Measurements from ENCODE around the gene TAF15. TPM values are rescaled to one million over a fixed set of nuclear protein-coding genes. Genes with fewer than 3 reads are reported as not detected.

TAF15 gene
- total and polyA plus RNA-seq, 2 of the 13 experiments (the other 11 are each of a cell fraction or from before 2014, with no cell fraction given) = 25.2 to 26.5 TPM

DNA sequence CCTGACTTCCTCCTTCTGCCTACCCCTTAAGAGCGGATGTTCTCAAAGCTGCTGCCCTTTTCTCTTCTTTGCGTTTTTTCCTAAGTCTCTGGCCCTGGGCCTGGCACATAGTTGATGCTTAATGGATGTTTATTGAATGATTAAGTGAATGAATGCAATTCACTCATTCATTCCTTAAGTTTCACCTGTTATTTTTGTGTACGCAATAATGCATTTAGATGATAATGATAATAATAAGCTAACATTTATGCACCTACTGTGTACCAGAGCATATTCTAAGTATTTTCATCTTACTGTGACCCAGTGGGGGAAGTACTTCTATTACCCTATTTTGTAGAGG is 66.5 kb downstream of the TAF15 start:
- TF ChIP-seq, protein P1, sequence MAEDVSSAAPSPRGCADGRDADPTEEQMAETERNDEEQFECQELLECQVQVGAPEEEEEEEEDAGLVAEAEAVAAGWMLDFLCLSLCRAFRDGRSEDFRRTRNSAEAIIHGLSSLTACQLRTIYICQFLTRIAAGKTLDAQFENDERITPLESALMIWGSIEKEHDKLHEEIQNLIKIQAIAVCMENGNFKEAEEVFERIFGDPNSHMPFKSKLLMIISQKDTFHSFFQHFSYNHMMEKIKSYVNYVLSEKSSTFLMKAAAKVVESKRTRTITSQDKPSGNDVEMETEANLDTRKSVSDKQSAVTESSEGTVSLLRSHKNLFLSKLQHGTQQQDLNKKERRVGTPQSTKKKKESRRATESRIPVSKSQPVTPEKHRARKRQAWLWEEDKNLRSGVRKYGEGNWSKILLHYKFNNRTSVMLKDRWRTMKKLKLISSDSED (CRISPR knock-in tag; IDR thresholded peaks at IDR 0.05) = no peak
- TF ChIP-seq MIER2 (CRISPR knock-in tag; IDR thresholded peaks at IDR 0.05) (no peak), SETDB1 (CRISPR knock-in tag; IDR thresholded peaks at IDR 0.05; ENCODE audit: borderline replicate concordance) (no peak), PLRG1 (conservative IDR thresholded peaks at IDR 0.05) (no peak), GATAD2A (CRISPR knock-in tag; IDR thresholded peaks at IDR 0.05) (no peak), ARNT2 (CRISPR knock-in tag; IDR thresholded peaks at IDR 0.05; ENCODE audit: low read depth) (no peak), SATB2 (CRISPR knock-in tag; IDR thresholded peaks at IDR 0.05) (no peak), NCOA5 (CRISPR knock-in tag; IDR thresholded peaks at IDR 0.05) (no peak), ZNF850 (CRISPR knock-in tag; conservative IDR thresholded peaks at IDR 0.05) (no peak)
- no peaks in the 10 kb centered on the region for H3K36me3 ChIP-seq (replicated peaks in 1 of 2; ENCODE audit: control insufficient read depth in 1 of 2, insufficient read depth in 2 of 2, low read length in 2 of 2)
- WGBS (ENCODE audit: low lambda C conversion rate) = 66% methylated on average over 3 of the region's 3 CpGs
- intact Hi-C loops (cut with micrococcal nuclease; ENCODE audit: unreplicated experiment) (no loop called here), in situ Hi-C loops (cut with HindIII; ENCODE audit: extremely low pct_ligation_motif_present, low pct_unique_long_range_greater_than_20kb) (no loop called here)
- FAIRE-seq = no peak
- POLR2A ChIA-PET = no interaction called here
- no peak overlapping the region for H3K9ac ChIP-seq (ENCODE audit: insufficient read depth, low read depth, low read length)
- DNase-seq (ENCODE audit: low spot score) = no peak
- no peaks in the 10 kb centered on the region for H3K27me3 ChIP-seq (ENCODE audit: control insufficient read depth in 1 of 2, insufficient read depth in 2 of 2, low read length in 2 of 2)
- peak overlapping the region; percentile 15; the same call in 1 of the 2 replicates for H3K4me2 ChIP-seq (ENCODE audit: low read depth, low read length)
- no peak for ATAC-seq
- no peaks in the 10 kb centered on the region for H4K20me1 ChIP-seq (ENCODE audit: insufficient read depth, low read length)
- peaks cover 46% of the 10 kb centered on the region for H3K4me1 ChIP-seq (ENCODE audit: insufficient read depth, low read length)
- no peaks in the 10 kb centered on the region for H3K9me3 ChIP-seq (ENCODE audit: low read length)
- CTCF ChIA-PET (ENCODE audit: low intra/inter-chr PET ratio, low total read pairs) = no interaction called here
- H2AFZ ChIP-seq (ENCODE audit: low read length) = no peak overlapping the region
- no peak overlapping the region; a peak in 1 of 6 replicates for H3K4me3 ChIP-seq (replicated peaks in 1 of 3; ENCODE audit: insufficient read depth in 1 of 3, low read depth in 2 of 3, low read length in 3 of 3)
- BruUV-seq (replicated peaks) = no TSS peak
- no peak overlapping the region for H3K27ac ChIP-seq (ENCODE audit: extremely low read length, insufficient read depth, low read length)
- no peaks in the 10 kb centered on the region for H3K79me2 ChIP-seq (ENCODE audit: insufficient read depth, low read length)

DNA sequence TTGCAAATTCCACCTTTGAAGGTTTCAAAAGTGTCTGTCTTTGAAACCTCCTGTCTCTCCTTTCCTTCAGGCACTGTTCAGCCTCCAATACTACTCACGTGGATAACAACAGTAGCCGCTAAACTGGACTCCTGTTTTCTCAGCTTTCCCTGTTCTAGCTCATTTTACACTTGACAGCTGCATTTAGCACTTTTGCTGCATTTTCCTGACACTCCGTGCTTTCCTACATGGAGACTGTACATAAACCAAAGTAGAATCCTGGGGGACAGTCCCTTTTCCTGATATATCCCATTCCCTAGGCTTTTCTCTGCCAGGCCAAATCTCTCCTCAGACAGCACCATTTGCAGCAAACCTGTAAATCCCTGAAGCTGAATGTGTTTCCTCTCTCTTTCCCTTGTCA is 67.2 kb downstream of the TAF15 start:
- ChIA-PET POLR2A (no interaction called here), CTCF (ENCODE audit: low intra/inter-chr PET ratio, low total read pairs) (no interaction called here)

More for the DNA sequence above, 67.2 kb downstream of the TAF15 start:
- FAIRE-seq (no peak), DNase-seq (ENCODE audit: low spot score) (no peak), ATAC-seq (no peak)
- no peak overlapping the region for H2AFZ ChIP-seq (ENCODE audit: low read length)
- H3K36me3 ChIP-seq (replicated peaks in 1 of 2; ENCODE audit: control insufficient read depth in 1 of 2, insufficient read depth in 2 of 2, low read length in 2 of 2) = no peaks in the 10 kb centered on the region
- in situ Hi-C loops (cut with HindIII; ENCODE audit: extremely low pct_ligation_motif_present, low pct_unique_long_range_greater_than_20kb) = no loop called here
- no peaks in the 10 kb centered on the region for H3K9me3 ChIP-seq (ENCODE audit: low read length)
- intact Hi-C loops (cut with micrococcal nuclease; ENCODE audit: unreplicated experiment) = no loop called here
- peak overlapping the region; percentile 2 for H3K27ac ChIP-seq (ENCODE audit: extremely low read length, insufficient read depth, low read length)
- WGBS (ENCODE audit: low lambda C conversion rate) = 39% methylated on average over 3 of the region's 3 CpGs
- H3K79me2 ChIP-seq (ENCODE audit: insufficient read depth, low read length) = no peaks in the 10 kb centered on the region
- no peaks in the 10 kb centered on the region for H4K20me1 ChIP-seq (ENCODE audit: insufficient read depth, low read length)
- no peak for TF ChIP-seq ZFP36L1 (CRISPR knock-in tag; IDR thresholded peaks at IDR 0.05)
- TF ChIP-seq, protein P2, sequence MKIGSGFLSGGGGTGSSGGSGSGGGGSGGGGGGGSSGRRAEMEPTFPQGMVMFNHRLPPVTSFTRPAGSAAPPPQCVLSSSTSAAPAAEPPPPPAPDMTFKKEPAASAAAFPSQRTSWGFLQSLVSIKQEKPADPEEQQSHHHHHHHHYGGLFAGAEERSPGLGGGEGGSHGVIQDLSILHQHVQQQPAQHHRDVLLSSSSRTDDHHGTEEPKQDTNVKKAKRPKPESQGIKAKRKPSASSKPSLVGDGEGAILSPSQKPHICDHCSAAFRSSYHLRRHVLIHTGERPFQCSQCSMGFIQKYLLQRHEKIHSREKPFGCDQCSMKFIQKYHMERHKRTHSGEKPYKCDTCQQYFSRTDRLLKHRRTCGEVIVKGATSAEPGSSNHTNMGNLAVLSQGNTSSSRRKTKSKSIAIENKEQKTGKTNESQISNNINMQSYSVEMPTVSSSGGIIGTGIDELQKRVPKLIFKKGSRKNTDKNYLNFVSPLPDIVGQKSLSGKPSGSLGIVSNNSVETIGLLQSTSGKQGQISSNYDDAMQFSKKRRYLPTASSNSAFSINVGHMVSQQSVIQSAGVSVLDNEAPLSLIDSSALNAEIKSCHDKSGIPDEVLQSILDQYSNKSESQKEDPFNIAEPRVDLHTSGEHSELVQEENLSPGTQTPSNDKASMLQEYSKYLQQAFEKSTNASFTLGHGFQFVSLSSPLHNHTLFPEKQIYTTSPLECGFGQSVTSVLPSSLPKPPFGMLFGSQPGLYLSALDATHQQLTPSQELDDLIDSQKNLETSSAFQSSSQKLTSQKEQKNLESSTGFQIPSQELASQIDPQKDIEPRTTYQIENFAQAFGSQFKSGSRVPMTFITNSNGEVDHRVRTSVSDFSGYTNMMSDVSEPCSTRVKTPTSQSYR (CRISPR knock-in tag; IDR thresholded peaks at IDR 0.05; ENCODE audit: borderline replicate concordance) = no peak
- TF ChIP-seq, protein P3, sequence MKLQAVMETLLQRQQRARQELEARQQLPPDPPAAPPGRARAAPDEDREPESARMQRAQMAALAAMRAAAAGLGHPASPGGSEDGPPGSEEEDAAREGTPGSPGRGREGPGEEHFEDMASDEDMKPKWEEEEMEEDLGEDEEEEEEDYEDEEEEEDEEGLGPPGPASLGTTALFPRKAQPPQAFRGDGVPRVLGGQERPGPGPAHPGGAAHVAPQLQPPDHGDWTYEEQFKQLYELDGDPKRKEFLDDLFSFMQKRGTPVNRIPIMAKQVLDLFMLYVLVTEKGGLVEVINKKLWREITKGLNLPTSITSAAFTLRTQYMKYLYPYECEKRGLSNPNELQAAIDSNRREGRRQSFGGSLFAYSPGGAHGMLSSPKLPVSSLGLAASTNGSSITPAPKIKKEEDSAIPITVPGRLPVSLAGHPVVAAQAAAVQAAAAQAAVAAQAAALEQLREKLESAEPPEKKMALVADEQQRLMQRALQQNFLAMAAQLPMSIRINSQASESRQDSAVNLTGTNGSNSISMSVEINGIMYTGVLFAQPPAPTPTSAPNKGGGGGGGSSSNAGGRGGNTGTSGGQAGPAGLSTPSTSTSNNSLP (IDR thresholded peaks at IDR 0.05; ENCODE audit: low read depth, low read length) = no peak
- no peak for TF ChIP-seq U2AF2 (IDR thresholded peaks at IDR 0.05; ENCODE audit: low read depth, low read length)
- no peak for TF ChIP-seq HNRNPL (IDR thresholded peaks at IDR 0.05; ENCODE audit: low read depth, low read length)
- TF ChIP-seq, protein P4, sequence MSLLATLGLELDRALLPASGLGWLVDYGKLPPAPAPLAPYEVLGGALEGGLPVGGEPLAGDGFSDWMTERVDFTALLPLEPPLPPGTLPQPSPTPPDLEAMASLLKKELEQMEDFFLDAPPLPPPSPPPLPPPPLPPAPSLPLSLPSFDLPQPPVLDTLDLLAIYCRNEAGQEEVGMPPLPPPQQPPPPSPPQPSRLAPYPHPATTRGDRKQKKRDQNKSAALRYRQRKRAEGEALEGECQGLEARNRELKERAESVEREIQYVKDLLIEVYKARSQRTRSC (CRISPR knock-in tag; IDR thresholded peaks at IDR 0.05; ENCODE audit: low read depth) = no peak
- H3K4me2 ChIP-seq (ENCODE audit: low read depth, low read length) = no peak overlapping the region; the same call in 1 of the 2 replicates
- H3K9ac ChIP-seq (ENCODE audit: insufficient read depth, low read depth, low read length) = no peak overlapping the region
- no TSS peak for BruUV-seq (replicated peaks)
- H3K27me3 ChIP-seq (ENCODE audit: control insufficient read depth in 1 of 2, insufficient read depth in 2 of 2, low read length in 2 of 2) = no peaks in the 10 kb centered on the region
- peaks cover 46% of the 10 kb centered on the region for H3K4me1 ChIP-seq (ENCODE audit: insufficient read depth, low read length)
- no peak overlapping the region for H3K4me3 ChIP-seq (replicated peaks in 1 of 3; ENCODE audit: insufficient read depth in 1 of 3, low read depth in 2 of 3, low read length in 3 of 3)

All from HepG2 (cell line).